ENCODE results near the gene POM121L2. TPM values are rescaled to one million over a fixed set of nuclear protein-coding genes. Genes with fewer than 3 reads are reported as not detected.
A peak's percentile ranks its signal among the peaks of the same experiment; 100 is the strongest.
"Not testable (repeated sequence)": the region's sequence is repeated elsewhere in the genome, so short reads cannot be mapped to it uniquely, and the experiment has no call there.

POM121L2 gene
- polyA plus RNA-seq, 3 donors = not detected

DNA sequence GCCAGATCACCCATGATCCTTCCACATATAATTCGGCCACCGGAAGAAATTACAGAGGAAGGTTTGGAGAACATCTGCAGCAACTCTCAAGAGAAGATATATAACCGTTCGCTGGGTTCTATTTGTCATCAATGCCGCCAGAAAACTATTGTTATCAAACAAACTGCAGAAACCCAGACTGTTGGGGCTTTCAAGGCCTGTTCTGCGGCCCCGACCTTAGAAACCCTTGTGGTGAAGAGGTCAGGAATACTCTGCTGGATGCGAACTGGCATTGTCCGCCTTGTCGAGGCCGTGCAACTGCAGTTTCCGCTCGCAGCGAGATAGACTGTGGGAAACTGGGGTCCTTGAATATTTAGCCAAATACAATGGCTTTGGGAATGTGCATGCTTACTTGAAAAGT, 43.3 kb downstream of the POM121L2 start:
- 78% methylated on average over 12 of the region's 14 CpGs for WGBS (ENCODE audit: insufficient coverage)
- no peaks in the 10 kb centered on the region for H4K20me1 ChIP-seq (ENCODE audit: insufficient read depth, low read length)
- no peaks in the 10 kb centered on the region for H3K36me3 ChIP-seq (replicated peaks in 1 of 2; ENCODE audit: control insufficient read depth in 1 of 2, insufficient read depth in 2 of 2, low read length in 2 of 2)
- intact Hi-C loops (cut with micrococcal nuclease) = no loop called here
- H3K27me3 ChIP-seq (ENCODE audit: control insufficient read depth in 2 of 2, insufficient read depth in 2 of 2, low read length in 2 of 2) = peaks cover 13 to 48% of the 10 kb centered on the region in 2 donors
- peaks cover 0 to 13% of the 10 kb centered on the region in 2 donors for H3K9me3 ChIP-seq (replicated peaks in 1 of 2; ENCODE audit: control insufficient read depth in 1 of 2, insufficient read depth in 1 of 2, low read length in 2 of 2)
- no peak overlapping the region for H3K27ac ChIP-seq (ENCODE audit: low read depth in 1 of 2, low read length in 2 of 2)
- DNase-seq = no peak
- H3K9me3 Mint-ChIP-seq = peaks cover 0 to 17% (median 9%) of the 10 kb centered on the region in 7 donors
- H3K4me2 ChIP-seq (replicated peaks; ENCODE audit: extremely low read depth, low read length, poor library complexity, severe bottlenecking) = no peak overlapping the region
- TF ChIP-seq, protein P1, sequence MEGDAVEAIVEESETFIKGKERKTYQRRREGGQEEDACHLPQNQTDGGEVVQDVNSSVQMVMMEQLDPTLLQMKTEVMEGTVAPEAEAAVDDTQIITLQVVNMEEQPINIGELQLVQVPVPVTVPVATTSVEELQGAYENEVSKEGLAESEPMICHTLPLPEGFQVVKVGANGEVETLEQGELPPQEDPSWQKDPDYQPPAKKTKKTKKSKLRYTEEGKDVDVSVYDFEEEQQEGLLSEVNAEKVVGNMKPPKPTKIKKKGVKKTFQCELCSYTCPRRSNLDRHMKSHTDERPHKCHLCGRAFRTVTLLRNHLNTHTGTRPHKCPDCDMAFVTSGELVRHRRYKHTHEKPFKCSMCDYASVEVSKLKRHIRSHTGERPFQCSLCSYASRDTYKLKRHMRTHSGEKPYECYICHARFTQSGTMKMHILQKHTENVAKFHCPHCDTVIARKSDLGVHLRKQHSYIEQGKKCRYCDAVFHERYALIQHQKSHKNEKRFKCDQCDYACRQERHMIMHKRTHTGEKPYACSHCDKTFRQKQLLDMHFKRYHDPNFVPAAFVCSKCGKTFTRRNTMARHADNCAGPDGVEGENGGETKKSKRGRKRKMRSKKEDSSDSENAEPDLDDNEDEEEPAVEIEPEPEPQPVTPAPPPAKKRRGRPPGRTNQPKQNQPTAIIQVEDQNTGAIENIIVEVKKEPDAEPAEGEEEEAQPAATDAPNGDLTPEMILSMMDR (IDR thresholded peaks at IDR 0.05) = no peak
- no peaks in the 10 kb centered on the region for H3K4me1 Mint-ChIP-seq
- no peak overlapping the region for H2AFZ ChIP-seq (ENCODE audit: insufficient read depth, low read depth, low read length, poor library complexity, severe bottlenecking)
- no peaks in the 10 kb centered on the region for H3K79me2 ChIP-seq (ENCODE audit: insufficient read depth, low read length)
- peaks cover 35 to 50% (median 47%) of the 10 kb centered on the region in 3 donors for H3K27me3 Mint-ChIP-seq (ENCODE audit: low read depth in 3 of 3)
- H3K4me3 Mint-ChIP-seq = peak overlapping the region in 1 of 2 donors; percentile 32
- no peaks in the 10 kb centered on the region for H3K4me1 ChIP-seq (ENCODE audit: control insufficient read depth in 1 of 2, insufficient read depth in 2 of 2, low read length in 2 of 2)
- H3K27ac Mint-ChIP-seq = no peak overlapping the region
- no peaks in the 10 kb centered on the region for H3K36me3 Mint-ChIP-seq
- H3K4me3 ChIP-seq (replicated peaks in 1 of 3; ENCODE audit: low read depth in 2 of 3, low read length in 3 of 3) = no peak overlapping the region
- no peak overlapping the region for H3K9ac ChIP-seq (ENCODE audit: insufficient read depth, low read length, poor library complexity, severe bottlenecking)

DNA sequence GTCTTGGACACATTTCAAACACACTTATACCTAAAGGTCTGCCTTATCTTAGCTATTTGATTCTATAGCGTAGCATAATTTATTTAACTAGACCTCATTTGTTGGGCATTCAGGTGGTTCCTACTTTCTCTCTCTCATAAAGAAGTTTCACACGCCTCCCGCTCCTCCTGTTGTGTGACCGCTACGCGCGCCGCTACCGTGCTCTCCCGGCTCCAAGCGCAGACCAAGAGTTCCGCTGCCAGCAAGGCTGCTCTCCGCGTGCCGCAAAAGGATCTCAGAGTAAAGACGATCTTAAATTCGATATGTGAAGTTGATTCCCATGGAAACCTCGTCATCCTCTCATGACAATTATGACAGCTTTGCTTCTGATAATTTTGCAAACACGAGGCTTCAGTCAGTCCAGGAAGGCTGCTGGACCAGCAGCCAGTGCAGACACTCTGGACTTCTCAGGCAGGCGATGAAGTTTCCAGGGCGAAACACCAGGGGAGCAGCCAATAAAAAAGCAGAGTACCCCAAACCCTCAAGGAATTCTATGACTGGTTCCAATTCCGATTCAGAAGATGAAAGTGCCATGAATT, 44.1 kb downstream of the POM121L2 start:
- Histone ChIP-seq H3K36me3 (replicated peaks in 1 of 2; ENCODE audit: control insufficient read depth in 1 of 2, insufficient read depth in 2 of 2, low read length in 2 of 2) (no peaks in the 10 kb centered on the region), H3K9me3 (replicated peaks in 1 of 2; ENCODE audit: control insufficient read depth in 1 of 2, insufficient read depth in 1 of 2, low read length in 2 of 2) (peaks cover 0 to 12% of the 10 kb centered on the region in 2 donors), H3K4me3 (replicated peaks in 1 of 3; ENCODE audit: low read depth in 2 of 3, low read length in 3 of 3) (no peak overlapping the region), H3K9ac (ENCODE audit: insufficient read depth, low read length, poor library complexity, severe bottlenecking) (no peak overlapping the region), H3K27me3 (ENCODE audit: control insufficient read depth in 2 of 2, insufficient read depth in 2 of 2, low read length in 2 of 2) (peaks cover 10 to 42% of the 10 kb centered on the region in 2 donors), H3K4me1 (ENCODE audit: control insufficient read depth in 1 of 2, insufficient read depth in 2 of 2, low read length in 2 of 2) (no peaks in the 10 kb centered on the region), H3K27ac (ENCODE audit: low read depth in 1 of 2, low read length in 2 of 2) (no peak overlapping the region), H3K79me2 (ENCODE audit: insufficient read depth, low read length) (no peaks in the 10 kb centered on the region), H2AFZ (ENCODE audit: insufficient read depth, low read depth, low read length, poor library complexity, severe bottlenecking) (no peak overlapping the region), H3K4me2 (replicated peaks; ENCODE audit: extremely low read depth, low read length, poor library complexity, severe bottlenecking) (no peak overlapping the region), H4K20me1 (ENCODE audit: insufficient read depth, low read length) (no peaks in the 10 kb centered on the region)
- Mint-ChIP-seq H3K27ac (no peak overlapping the region), H3K36me3 (no peaks in the 10 kb centered on the region), H3K9me3 (peaks cover 0 to 16% (median 8%) of the 10 kb centered on the region in 7 donors), H3K4me1 (no peaks in the 10 kb centered on the region), H3K27me3 (ENCODE audit: low read depth in 3 of 3) (peaks cover 28 to 48% (median 45%) of the 10 kb centered on the region in 3 donors), H3K4me3 (peak overlapping the region in 1 of 2 donors; percentile 54)
- WGBS (ENCODE audit: insufficient coverage) = 15% methylated on average over 16 of the region's 22 CpGs
- TF ChIP-seq, protein P1 (IDR thresholded peaks at IDR 0.05) = no peak
- intact Hi-C loops (cut with micrococcal nuclease) = no loop called here
- DNase-seq = no peak

DNA sequence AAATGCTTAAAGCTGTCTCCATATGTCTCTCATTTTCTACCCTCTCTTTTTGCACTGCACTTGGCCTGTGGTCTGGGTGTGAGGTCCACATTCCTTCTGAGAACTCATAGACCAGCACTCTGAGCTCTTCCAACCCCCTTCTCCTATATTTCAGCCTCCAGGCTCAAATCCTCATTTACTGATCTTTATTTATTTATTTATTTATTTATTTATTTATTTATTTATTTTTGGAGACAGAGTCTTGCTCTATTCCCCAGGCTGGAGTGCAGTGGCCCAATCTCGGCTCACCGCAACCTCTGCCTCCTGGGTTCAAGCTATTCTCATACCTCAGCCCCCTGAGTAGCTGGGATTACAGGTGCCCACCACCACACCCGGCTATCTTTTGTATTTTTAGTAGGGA, 45.1 kb downstream of the POM121L2 start:
- peaks cover 10 to 41% of the 10 kb centered on the region in 2 donors for H3K27me3 ChIP-seq (ENCODE audit: control insufficient read depth in 2 of 2, insufficient read depth in 2 of 2, low read length in 2 of 2)

More for the DNA sequence above, 45.1 kb downstream of the POM121L2 start:
- intact Hi-C loops (cut with micrococcal nuclease); H3K79me2 ChIP-seq (ENCODE audit: insufficient read depth, low read length); H3K36me3 ChIP-seq (replicated peaks in 1 of 2; ENCODE audit: control insufficient read depth in 1 of 2, insufficient read depth in 2 of 2, low read length in 2 of 2); H3K9ac ChIP-seq (ENCODE audit: insufficient read depth, low read length, poor library complexity, severe bottlenecking); DNase-seq; H4K20me1 ChIP-seq (ENCODE audit: insufficient read depth, low read length); H2AFZ ChIP-seq (ENCODE audit: insufficient read depth, low read depth, low read length, poor library complexity, severe bottlenecking); H3K27ac ChIP-seq (ENCODE audit: low read depth in 1 of 2, low read length in 2 of 2); H3K4me3 Mint-ChIP-seq; H3K27ac Mint-ChIP-seq; H3K9me3 ChIP-seq (replicated peaks in 1 of 2; ENCODE audit: control insufficient read depth in 1 of 2, insufficient read depth in 1 of 2, low read length in 2 of 2); H3K36me3 Mint-ChIP-seq; H3K4me1 Mint-ChIP-seq; H3K4me3 ChIP-seq (replicated peaks in 1 of 3; ENCODE audit: low read depth in 2 of 3, low read length in 3 of 3); H3K4me1 ChIP-seq (ENCODE audit: control insufficient read depth in 1 of 2, insufficient read depth in 2 of 2, low read length in 2 of 2); H3K4me2 ChIP-seq (replicated peaks; ENCODE audit: extremely low read depth, low read length, poor library complexity, severe bottlenecking): not testable (repeated sequence)
- H3K27me3 Mint-ChIP-seq (ENCODE audit: low read depth in 3 of 3) = peaks cover 33 to 52% (median 39%) of the 10 kb centered on the region in 3 donors
- peaks cover 2 to 14% (median 8%) of the 10 kb centered on the region in 7 donors for H3K9me3 Mint-ChIP-seq
- no CpG with 5 or more reads among the region's 3 CpGs for WGBS (ENCODE audit: insufficient coverage)
